A673 (cell line): ENCODE data around the gene SLC15A1. TPM values are rescaled to one million over a fixed set of nuclear protein-coding genes. Genes with fewer than 3 reads are reported as not detected.

Experiments
- BruUV-seq: library from RNA; stranded (reverse); fragments of 400-500 nt; replicated peaks from 2 replicates; lab custom pipeline; 2021; lab: Mats Ljungman, UMichigan
- CTCF ChIA-PET: fragments of 300-600 bp; sonication (Branson Sonifier 250); formaldehyde crosslinking; loops from one replicate; lab custom pipeline; 2022; ENCODE audit warnings: antibody characterized with exemption; lab: Charles Lee
- POLR2A ChIA-PET: fragments of 300-600 bp; sonication (Branson Sonifier 250); formaldehyde crosslinking; loops from one replicate; lab custom pipeline; 2022; ENCODE audit warnings: antibody characterized with exemption; ENCODE audit not compliant: low non-redundant PET; lab: Charles Lee
- DNase-seq: peaks from one replicate; pipeline ENCODE4 v3.0.0-alpha.2; 2015; ENCODE audit warnings: low spot score
- H3K27ac ChIP-seq: fragments of 200-600 bp; sonication (generic); 2 replicates; pipeline ENCODE4 v1.5.1; 2016; ENCODE audit warnings: mixed run types, low read depth, mild to moderate bottlenecking, mixed read lengths, antibody characterized with exemption, low read length; ENCODE audit not compliant: poor library complexity, severe bottlenecking
- H3K27me3 ChIP-seq: fragments of 200-600 bp; sonication (generic); replicated peaks from 2 replicates; pipeline ENCODE4 v1.6.1; 2017; ENCODE audit warnings: mixed run types, low read depth, mild to moderate bottlenecking, mixed read lengths, antibody characterized with exemption, low read length; ENCODE audit not compliant: insufficient read depth, poor library complexity
- H3K36me3 ChIP-seq: fragments of 200-600 bp; sonication (generic); 2 replicates; pipeline ENCODE4 v1.6.1; 2016; ENCODE audit warnings: mixed run types, mild to moderate bottlenecking, mixed read lengths, antibody characterized with exemption, low read length; ENCODE audit not compliant: insufficient read depth, poor library complexity, severe bottlenecking
- H3K4me1 ChIP-seq: fragments of 200-600 bp; sonication (generic); 2 replicates; pipeline ENCODE4 v1.6.1; 2017; ENCODE audit warnings: mixed run types, mild to moderate bottlenecking, mixed read lengths, antibody characterized with exemption, low read length; ENCODE audit not compliant: insufficient read depth, poor library complexity, severe bottlenecking
- H3K4me3 ChIP-seq: fragments of 200-600 bp; sonication (generic); 2 replicates; pipeline ENCODE4 v1.5.1; 2016; ENCODE audit warnings: low read depth, mixed run types, mild to moderate bottlenecking, mixed read lengths, low read length; ENCODE audit not compliant: poor library complexity, severe bottlenecking
- H3K9me3 ChIP-seq: fragments of 200-600 bp; sonication (generic); 2 replicates; pipeline ENCODE4 v1.6.1; 2016; ENCODE audit warnings: mixed run types, low read depth, mild to moderate bottlenecking, mixed read lengths, antibody characterized with exemption, low read length; ENCODE audit not compliant: poor library complexity, severe bottlenecking
- EZH2 ChIP-seq: fragments of 200-600 bp; sonication (generic); IDR thresholded peaks from 2 replicates; pipeline ENCODE4 v1.6.1; 2017; ENCODE audit warnings: borderline replicate concordance, low read depth, mild to moderate bottlenecking, mixed read lengths, antibody characterized with exemption, low read length; ENCODE audit not compliant: poor library complexity, severe bottlenecking
- intact Hi-C: fragments of 100-400 bp; cut with micrococcal nuclease; formaldehyde crosslinking; loops from one replicate; pipeline ENCODE4 v1.10.0; 2022; ENCODE audit not compliant: unreplicated experiment
- total RNA-seq: library from RNA; stranded (reverse); gene quantifications from 2 replicates; pipeline ENCODE4 v1.2.3, GENCODE V29; 2021
- TF ChIP-seq, protein P1 (sequence below): fragments of 300-800, 200-600 bp; sonication (generic); conservative IDR thresholded peaks from 2 replicates; pipeline ENCODE4 v1.5.1; 2017; ENCODE audit warnings: low read depth, mild to moderate bottlenecking, antibody characterized with exemption, low read length, moderate library complexity, mixed read lengths

Gene SLC15A1
- total RNA-seq, 1 experiment from 2014 or later = not detected

- H3K27me3 ChIP-seq = no peaks in the 10 kb centered on the region
- POLR2A ChIA-PET = no interaction called here
- H3K4me1 ChIP-seq = no peaks in the 10 kb centered on the region
- no peaks in the 10 kb centered on the region for H3K9me3 ChIP-seq
- no peak overlapping the region for H3K27ac ChIP-seq
- intact Hi-C loops = no loop called here
- no peak for DNase-seq
- CTCF ChIA-PET = no interaction called here
- BruUV-seq = no TSS peak
- no peak overlapping the region for H3K4me3 ChIP-seq
- no peak for TF ChIP-seq EZH2
- TF ChIP-seq, protein P1, sequence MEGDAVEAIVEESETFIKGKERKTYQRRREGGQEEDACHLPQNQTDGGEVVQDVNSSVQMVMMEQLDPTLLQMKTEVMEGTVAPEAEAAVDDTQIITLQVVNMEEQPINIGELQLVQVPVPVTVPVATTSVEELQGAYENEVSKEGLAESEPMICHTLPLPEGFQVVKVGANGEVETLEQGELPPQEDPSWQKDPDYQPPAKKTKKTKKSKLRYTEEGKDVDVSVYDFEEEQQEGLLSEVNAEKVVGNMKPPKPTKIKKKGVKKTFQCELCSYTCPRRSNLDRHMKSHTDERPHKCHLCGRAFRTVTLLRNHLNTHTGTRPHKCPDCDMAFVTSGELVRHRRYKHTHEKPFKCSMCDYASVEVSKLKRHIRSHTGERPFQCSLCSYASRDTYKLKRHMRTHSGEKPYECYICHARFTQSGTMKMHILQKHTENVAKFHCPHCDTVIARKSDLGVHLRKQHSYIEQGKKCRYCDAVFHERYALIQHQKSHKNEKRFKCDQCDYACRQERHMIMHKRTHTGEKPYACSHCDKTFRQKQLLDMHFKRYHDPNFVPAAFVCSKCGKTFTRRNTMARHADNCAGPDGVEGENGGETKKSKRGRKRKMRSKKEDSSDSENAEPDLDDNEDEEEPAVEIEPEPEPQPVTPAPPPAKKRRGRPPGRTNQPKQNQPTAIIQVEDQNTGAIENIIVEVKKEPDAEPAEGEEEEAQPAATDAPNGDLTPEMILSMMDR = no peak
- no peaks in the 10 kb centered on the region for H3K36me3 ChIP-seq
Measured at GRCh38 chr13:98781045-98781444, 28.6 kb upstream of the SLC15A1 start.

GRCh38 chr13:98780451-98780850, 28.0 kb upstream of the SLC15A1 start:
- intact Hi-C loops = no loop called here
- Histone ChIP-seq H3K27ac (no peak overlapping the region), H3K9me3 (no peaks in the 10 kb centered on the region), H3K4me3 (no peak overlapping the region), H3K27me3 (no peaks in the 10 kb centered on the region), H3K4me1 (no peaks in the 10 kb centered on the region), H3K36me3 (no peaks in the 10 kb centered on the region)
- ChIA-PET CTCF (no interaction called here), POLR2A (no interaction called here)
- no peak for DNase-seq
- BruUV-seq = no TSS peak
- TF ChIP-seq EZH2 = no peak
- TF ChIP-seq, protein P1 = no peak

- Histone ChIP-seq H3K27me3 (no peaks in the 10 kb centered on the region), H3K4me1 (no peaks in the 10 kb centered on the region), H3K27ac (no peak overlapping the region), H3K36me3 (no peaks in the 10 kb centered on the region), H3K4me3 (no peak overlapping the region), H3K9me3 (no peaks in the 10 kb centered on the region)
- POLR2A ChIA-PET = no interaction called here
- DNase-seq = no peak
- CTCF ChIA-PET = no interaction called here
- no TSS peak for BruUV-seq
- intact Hi-C loops = no loop called here
- TF ChIP-seq EZH2 = no peak
Measured at GRCh38 chr13:98779695-98780094, 27.2 kb upstream of the SLC15A1 start.

- H3K4me3 ChIP-seq = no peak overlapping the region
- no peaks in the 10 kb centered on the region for H3K27me3 ChIP-seq
- H3K9me3 ChIP-seq = no peaks in the 10 kb centered on the region
- CTCF ChIA-PET = no interaction called here
- H3K4me1 ChIP-seq = no peaks in the 10 kb centered on the region
- TF ChIP-seq, protein P1 = no peak
- TF ChIP-seq EZH2 = no peak
- no peaks in the 10 kb centered on the region for H3K36me3 ChIP-seq
- H3K27ac ChIP-seq = no peak overlapping the region
- intact Hi-C loops = no loop called here
- BruUV-seq = no TSS peak
- DNase-seq = no peak
- POLR2A ChIA-PET = no interaction called here
Measured at GRCh38 chr13:98778749-98779148, 26.3 kb upstream of the SLC15A1 start.
